Left ventricle myocardium inferior (tissue), 1 donor: ENCODE measurements around the gene TOMM40L. TPM values are rescaled to one million over a fixed set of nuclear protein-coding genes. Genes with fewer than 3 reads are reported as not detected.

Experiments
- DNase-seq: peaks from one replicate; pipeline ENCODE4 v3.0.0-alpha.2; 2020
- H3K27ac ChIP-seq: fragments of 200-600 bp; replicated peaks from 2 replicates; pipeline ENCODE4 v1.8.0; 2021
- H3K27me3 ChIP-seq: fragments of 200-600 bp; 2 replicates; pipeline ENCODE4 v1.8.0; 2021; ENCODE audit warnings: low read depth
- H3K36me3 ChIP-seq: fragments of 200-600 bp; 2 replicates; pipeline ENCODE4 v1.8.0; 2021
- H3K4me1 ChIP-seq: fragments of 200-600 bp; 2 replicates; pipeline ENCODE4 v1.8.0; 2021
- H3K4me3 ChIP-seq: fragments of 200-600 bp; 2 replicates; pipeline ENCODE4 v1.8.0; 2021; ENCODE audit warnings: mild to moderate bottlenecking, moderate library complexity
- H3K9me3 ChIP-seq: fragments of 200-600 bp; replicated peaks from 2 replicates; pipeline ENCODE4 v1.8.0; 2021
- intact Hi-C: fragments of 100-400 bp; cut with micrococcal nuclease; formaldehyde crosslinking; loops from one replicate; pipeline ENCODE4 v1.11.0; 2022
- total RNA-seq: library from RNA; stranded (reverse); fragmentation: NEBNext Ultra II Directional; extraction: Animal tissue kit (Norgen Biotek cat#: 25700); gene quantifications from one replicate; pipeline ENCODE4 v1.2.1, GENCODE V29; 2021
- TF ChIP-seq, protein P1 (sequence below): fragments of 200-600 bp; IDR thresholded peaks from 2 replicates; pipeline ENCODE4 v1.8.0; 2021; ENCODE audit warnings: antibody characterized with exemption, mild to moderate bottlenecking, borderline replicate concordance
- donor health status: DM: no; HTN: yes; CAD: no; lungs with severe emphysema.

Gene TOMM40L
- total RNA-seq, 1 donor from 2014 or later, result 39.3 TPM

DNA sequence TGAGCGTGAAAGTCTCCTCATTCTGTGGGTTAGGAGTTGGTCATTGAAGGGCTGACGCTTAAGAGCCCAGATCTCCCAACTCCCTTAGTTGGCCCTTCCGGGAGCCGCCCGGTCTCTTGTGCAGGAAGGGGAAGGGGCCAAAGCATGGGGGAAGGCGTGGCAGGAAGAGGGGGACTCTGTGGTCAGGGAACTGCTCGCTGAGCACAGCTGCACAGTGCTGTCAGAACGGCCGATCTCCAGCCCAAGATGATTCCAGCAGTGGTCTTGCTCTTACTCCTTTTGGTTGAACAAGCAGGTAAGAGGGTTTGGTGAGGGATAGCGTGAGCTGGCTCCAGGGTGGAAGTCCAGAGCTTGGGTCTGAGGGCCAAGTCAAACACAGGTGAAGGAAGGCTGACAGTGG, 10.8 kb upstream of the TOMM40L start, which contains the start of gene FCER1G:
Gene FCER1G, plus strand, starts transcription at position 220 of the 400 bp plus-strand sequence. Its CDS starts 27 bp downstream, at position 247.
- DNase-seq, result peak; percentile 61
- intact Hi-C loops, result no loop called here
- Histone ChIP-seq H3K4me1 (peaks cover 17% of the 10 kb centered on the region), H3K27ac (peak within 1 kb of the TSS; percentile 42), H3K27me3 (no peaks in the 10 kb centered on the region), H3K4me3 (peak within 1 kb of the TSS; percentile 44), H3K9me3 (no peaks in the 10 kb centered on the region), H3K36me3 (peaks cover 50% of the 10 kb centered on the region)
- TF ChIP-seq, protein P1, sequence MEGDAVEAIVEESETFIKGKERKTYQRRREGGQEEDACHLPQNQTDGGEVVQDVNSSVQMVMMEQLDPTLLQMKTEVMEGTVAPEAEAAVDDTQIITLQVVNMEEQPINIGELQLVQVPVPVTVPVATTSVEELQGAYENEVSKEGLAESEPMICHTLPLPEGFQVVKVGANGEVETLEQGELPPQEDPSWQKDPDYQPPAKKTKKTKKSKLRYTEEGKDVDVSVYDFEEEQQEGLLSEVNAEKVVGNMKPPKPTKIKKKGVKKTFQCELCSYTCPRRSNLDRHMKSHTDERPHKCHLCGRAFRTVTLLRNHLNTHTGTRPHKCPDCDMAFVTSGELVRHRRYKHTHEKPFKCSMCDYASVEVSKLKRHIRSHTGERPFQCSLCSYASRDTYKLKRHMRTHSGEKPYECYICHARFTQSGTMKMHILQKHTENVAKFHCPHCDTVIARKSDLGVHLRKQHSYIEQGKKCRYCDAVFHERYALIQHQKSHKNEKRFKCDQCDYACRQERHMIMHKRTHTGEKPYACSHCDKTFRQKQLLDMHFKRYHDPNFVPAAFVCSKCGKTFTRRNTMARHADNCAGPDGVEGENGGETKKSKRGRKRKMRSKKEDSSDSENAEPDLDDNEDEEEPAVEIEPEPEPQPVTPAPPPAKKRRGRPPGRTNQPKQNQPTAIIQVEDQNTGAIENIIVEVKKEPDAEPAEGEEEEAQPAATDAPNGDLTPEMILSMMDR, result no peak

DNA sequence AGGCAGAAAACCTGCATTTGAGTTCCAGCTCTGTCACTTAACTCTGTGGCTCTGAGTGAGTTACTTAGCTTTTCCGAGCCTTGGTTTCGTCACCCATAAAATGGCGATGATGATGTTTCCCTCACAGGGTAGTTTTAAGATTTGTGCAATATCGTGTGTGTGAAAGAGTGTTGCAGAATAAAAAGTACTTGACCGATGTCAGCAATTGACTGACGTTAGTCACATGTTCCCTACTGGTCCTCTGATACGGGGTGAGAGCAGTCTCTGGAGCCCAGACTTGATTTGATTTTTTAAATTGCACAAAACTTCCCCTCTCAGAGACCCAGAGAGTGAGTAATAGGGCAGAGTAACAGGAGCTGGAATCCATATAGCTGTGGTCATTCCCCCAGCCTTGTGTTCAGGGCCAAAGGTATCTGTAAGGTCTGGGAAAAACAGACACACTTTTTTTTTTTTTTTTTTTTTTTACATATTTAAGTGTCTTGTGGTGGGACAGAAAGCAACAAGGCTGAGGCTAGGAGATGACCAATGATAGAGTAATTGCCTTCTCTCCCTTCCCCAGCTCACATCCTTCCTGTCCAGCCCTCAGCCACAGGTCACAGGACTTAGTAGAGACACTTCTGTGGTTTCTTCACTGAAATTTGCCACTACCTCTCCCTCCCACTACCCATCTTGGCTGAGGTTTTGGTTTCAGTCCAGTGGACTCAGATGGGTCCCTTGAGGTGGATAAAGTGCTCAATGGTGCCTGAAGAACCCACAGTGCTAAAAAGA, 8.7 kb upstream of the TOMM40L start:
- H3K4me3 ChIP-seq, result peak overlapping the region; percentile 46
- intact Hi-C loops, result no loop called here
- H3K4me1 ChIP-seq, result peaks cover 11% of the 10 kb centered on the region
- DNase-seq, result no peak
- H3K27ac ChIP-seq, result peak overlapping the region; percentile 61
- H3K36me3 ChIP-seq, result peaks cover 29% of the 10 kb centered on the region
- H3K9me3 ChIP-seq, result no peaks in the 10 kb centered on the region
- TF ChIP-seq, protein P1, result no peak
- no peaks in the 10 kb centered on the region for H3K27me3 ChIP-seq

DNA sequence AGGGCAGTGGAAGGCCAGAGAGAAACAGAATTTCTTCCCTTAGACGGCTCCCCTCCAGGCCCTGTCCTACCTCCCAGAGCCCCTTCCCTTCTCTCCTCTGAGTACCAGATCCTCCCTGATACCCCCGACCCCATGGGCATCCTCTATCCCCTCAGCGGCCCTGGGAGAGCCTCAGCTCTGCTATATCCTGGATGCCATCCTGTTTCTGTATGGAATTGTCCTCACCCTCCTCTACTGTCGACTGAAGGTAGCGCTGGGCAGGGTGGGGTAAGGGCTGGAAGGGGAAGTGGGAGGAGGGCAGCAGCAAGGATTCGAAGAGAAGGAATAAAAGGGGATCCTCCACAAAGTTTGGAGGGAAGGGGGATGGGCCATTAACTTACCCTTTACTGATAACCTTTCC, 8.0 kb upstream of the TOMM40L start:
- intact Hi-C loops, result no loop called here
- Histone ChIP-seq H3K4me1 (peaks cover 11% of the 10 kb centered on the region), H3K4me3 (peak overlapping the region; percentile 46), H3K36me3 (peaks cover 22% of the 10 kb centered on the region), H3K9me3 (no peaks in the 10 kb centered on the region), H3K27me3 (no peaks in the 10 kb centered on the region), H3K27ac (peak overlapping the region; percentile 61)
- DNase-seq, result no peak
- TF ChIP-seq, protein P1, result no peak

DNA sequence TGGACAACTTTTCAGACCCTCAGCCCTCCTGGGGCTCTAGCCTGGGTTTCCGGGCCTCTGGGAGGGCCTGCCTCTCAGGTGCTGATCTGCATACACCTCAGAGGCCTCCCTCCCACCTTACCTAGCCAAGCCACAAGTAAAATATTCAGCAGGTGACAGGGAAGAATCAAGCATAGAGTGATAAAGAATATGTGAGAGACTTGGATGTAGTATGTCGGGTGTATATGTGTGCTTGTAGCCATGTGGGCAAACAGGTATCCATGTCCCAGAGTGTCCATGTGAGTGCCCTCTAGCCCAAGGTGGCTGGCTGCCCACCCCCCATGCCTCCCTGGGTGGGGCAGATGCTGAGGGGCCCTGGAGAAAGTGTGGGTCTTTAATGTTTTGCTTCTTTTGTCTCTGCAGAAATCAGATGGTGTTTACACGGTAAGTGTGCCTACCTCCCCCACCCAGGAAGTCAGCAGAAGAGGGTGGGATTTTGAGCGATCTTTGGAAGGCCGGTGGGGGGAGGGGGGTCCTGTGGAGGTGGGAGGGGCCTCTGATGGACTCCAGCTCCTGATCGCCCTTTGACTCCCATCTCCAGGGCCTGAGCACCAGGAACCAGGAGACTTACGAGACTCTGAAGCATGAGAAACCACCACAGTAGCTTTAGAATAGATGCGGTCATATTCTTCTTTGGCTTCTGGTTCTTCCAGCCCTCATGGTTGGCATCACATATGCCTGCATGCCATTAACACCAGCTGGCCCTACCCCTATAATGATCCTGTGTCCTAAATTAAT, 7.4 kb upstream of the TOMM40L start:
- Histone ChIP-seq H3K36me3 (peaks cover 16% of the 10 kb centered on the region), H3K4me1 (peaks cover 11% of the 10 kb centered on the region), H3K4me3 (peak overlapping the region; percentile 46), H3K9me3 (no peaks in the 10 kb centered on the region), H3K27ac (no peak overlapping the region), H3K27me3 (no peaks in the 10 kb centered on the region)
- TF ChIP-seq, protein P1, result no peak
- DNase-seq, result no peak
- intact Hi-C loops, result no loop called here

DNA sequence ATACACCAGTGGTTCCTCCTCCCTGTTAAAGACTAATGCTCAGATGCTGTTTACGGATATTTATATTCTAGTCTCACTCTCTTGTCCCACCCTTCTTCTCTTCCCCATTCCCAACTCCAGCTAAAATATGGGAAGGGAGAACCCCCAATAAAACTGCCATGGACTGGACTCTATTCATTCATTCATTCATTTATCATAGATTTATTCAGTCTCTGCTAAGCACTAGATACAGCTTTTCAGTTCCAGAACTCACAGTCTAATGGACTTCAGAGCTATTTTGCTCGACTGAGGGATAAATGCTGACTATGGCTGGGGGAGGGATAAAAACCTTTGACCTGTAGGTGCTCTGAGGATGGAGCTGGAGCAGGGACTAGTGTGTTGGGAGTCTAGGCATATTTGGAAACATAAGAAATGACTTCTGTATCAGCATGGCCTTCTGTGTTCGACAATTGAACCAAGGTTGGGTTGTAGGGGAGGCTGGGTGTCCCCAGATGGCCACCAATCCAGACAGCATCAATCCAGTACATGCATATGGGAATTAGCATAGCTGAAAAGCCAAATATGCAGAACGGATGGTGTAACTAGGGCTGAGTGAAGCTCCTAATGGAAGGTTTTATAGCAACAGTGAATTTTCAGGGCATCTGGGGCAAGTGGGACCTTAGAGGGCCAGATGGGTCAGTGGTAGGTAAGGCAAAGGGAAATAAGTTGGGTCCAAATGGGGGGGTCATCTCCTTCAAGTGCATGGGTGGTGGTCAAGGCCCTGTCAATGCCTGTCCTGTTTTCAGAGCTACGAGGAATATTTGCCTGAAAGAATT, 6.6 kb upstream of the TOMM40L start:
- intact Hi-C loops, result no loop called here
- TF ChIP-seq, protein P1, result no peak

More for the DNA sequence above, 6.6 kb upstream of the TOMM40L start:
- Histone ChIP-seq H3K4me3 (no peak overlapping the region), H3K27me3 (no peaks in the 10 kb centered on the region), H3K27ac (no peak overlapping the region), H3K4me1 (peaks cover 11% of the 10 kb centered on the region), H3K36me3 (peaks cover 8% of the 10 kb centered on the region), H3K9me3 (no peaks in the 10 kb centered on the region)
- DNase-seq, result no peak
